22Rv1 (cell line): ENCODE results near the gene JUND.

Source experiments
- ZFX ChIP-seq: fragments of 450-650 bp; IDR thresholded peaks from 2 replicates; pipeline ENCODE4 v1.6.1; 2017; ENCODE audit warnings: antibody characterized with exemption, borderline replicate concordance
- TF ChIP-seq, protein P1 (sequence below): fragments of 450-650 bp; IDR thresholded peaks from 2 replicates; pipeline ENCODE4 v1.5.1; 2017; ENCODE audit warnings: mild to moderate bottlenecking

DNA sequence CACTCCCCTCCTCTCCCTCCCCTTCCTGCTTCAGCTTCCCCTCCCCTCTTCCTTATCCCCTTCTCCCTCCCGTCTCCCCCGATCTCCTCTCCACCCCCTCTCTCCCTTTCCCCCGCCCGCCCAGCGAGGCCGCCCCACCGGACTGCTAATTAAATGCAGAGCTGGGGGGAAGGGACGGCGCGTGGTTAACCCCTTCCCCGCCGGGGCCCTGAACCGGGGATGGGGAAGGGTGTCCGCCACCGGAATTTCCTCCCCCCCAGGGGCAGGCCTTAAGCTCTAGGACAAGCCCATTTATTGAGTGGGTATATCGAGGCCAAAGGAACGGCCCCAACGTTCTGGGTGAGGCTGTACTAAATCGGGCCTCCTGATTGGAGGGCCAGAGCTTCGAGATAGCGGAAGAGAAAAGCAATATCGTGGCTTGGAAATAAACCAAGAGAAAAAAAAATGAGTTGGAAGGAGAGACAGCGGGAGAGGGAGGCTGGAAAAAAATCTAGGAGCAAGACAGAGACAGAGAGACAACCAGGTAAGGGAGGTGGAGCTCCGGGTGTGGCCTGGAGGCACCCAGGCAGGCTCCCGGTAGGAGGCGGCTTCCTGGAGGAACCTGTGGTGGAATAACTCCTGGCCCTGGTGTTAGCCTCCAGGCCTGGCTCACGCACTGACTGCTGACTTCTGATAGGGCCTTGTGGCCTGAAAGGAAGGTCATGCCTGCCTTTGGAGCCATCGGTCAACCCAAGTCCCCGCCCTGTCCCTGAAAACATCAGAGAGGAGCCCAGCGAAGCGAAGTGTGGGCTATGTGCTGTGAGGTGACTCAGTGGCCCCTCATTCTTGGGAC is 11.6 kb upstream of the JUND start:
- TF ChIP-seq, protein P1, sequence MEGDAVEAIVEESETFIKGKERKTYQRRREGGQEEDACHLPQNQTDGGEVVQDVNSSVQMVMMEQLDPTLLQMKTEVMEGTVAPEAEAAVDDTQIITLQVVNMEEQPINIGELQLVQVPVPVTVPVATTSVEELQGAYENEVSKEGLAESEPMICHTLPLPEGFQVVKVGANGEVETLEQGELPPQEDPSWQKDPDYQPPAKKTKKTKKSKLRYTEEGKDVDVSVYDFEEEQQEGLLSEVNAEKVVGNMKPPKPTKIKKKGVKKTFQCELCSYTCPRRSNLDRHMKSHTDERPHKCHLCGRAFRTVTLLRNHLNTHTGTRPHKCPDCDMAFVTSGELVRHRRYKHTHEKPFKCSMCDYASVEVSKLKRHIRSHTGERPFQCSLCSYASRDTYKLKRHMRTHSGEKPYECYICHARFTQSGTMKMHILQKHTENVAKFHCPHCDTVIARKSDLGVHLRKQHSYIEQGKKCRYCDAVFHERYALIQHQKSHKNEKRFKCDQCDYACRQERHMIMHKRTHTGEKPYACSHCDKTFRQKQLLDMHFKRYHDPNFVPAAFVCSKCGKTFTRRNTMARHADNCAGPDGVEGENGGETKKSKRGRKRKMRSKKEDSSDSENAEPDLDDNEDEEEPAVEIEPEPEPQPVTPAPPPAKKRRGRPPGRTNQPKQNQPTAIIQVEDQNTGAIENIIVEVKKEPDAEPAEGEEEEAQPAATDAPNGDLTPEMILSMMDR: no peak; the same call in 1 of the 2 replicates
- TF ChIP-seq ZFX: no peak
